B cell (primary cell): ENCODE results near the gene HADHB. TPM values are rescaled to one million over a fixed set of nuclear protein-coding genes. Genes with fewer than 3 reads are reported as not detected.

Source experiments
- ATAC-seq: fragments of 200-7000 bp; cut with Tn5 transposase; one replicate; pipeline ENCODE4 v1.10.0; 2021; ENCODE audit warnings: low read depth, mild to moderate bottlenecking, moderate number of reproducible peaks, moderate library complexity
- CTCF ChIA-PET: fragments of 350-600 bp; sonication (Branson Sonifier 250); formaldehyde crosslinking; loops from one replicate; lab custom pipeline; 2021; ENCODE audit warnings: antibody characterized with exemption, inconsistent platforms; lab: Charles Lee
- POLR2A ChIA-PET: fragments of 350-600 bp; sonication (Branson Sonifier 250); formaldehyde crosslinking; loops from one replicate; lab custom pipeline; 2021; ENCODE audit warnings: antibody characterized with exemption; lab: Charles Lee
- DNase-seq: peaks from one replicate; pipeline ENCODE4 v3.0.0; 2013
- H2AFZ ChIP-seq: 2 replicates; pipeline ENCODE4 v1.6.1; 2012; ENCODE audit warnings: mild to moderate bottlenecking, low read depth, low read length; ENCODE audit not compliant: insufficient read depth, poor library complexity, severe bottlenecking
- H3K27ac ChIP-seq, 2 donors: 1 replicate in 1 of 2; 2 replicates in 1 of 2; pipeline ENCODE4 v1.5.1; 2012 to 2013; ENCODE audit warnings: low read length in 2 of 2, mild to moderate bottlenecking in 2 of 2, moderate library complexity in 1 of 2
- H3K27me3 ChIP-seq, 4 experiments: fragments of 200-600 bp in 1 of 4; sonication (generic) in 1 of 4; replicated peaks in 1 of 4; 1 replicate in 2 of 4; 2 replicates in 2 of 4; pipeline versions ENCODE4 v1.6.1 to v1.7.0; 2013 to 2016; ENCODE audit warnings: low read length in 3 of 4, mild to moderate bottlenecking in 2 of 4, mixed read lengths in 1 of 4, moderate library complexity in 1 of 4; ENCODE audit not compliant: insufficient read depth in 4 of 4, control insufficient read depth in 3 of 4; ENCODE audit errors: control extremely low read depth in 1 of 4
- H3K36me3 ChIP-seq, 2 experiments: replicated peaks in 1 of 2; 1 replicate in 1 of 2; 2 replicates in 1 of 2; pipeline versions ENCODE4 v1.6.1 to v1.7.1; 2013; ENCODE audit warnings: low read length in 1 of 2; ENCODE audit not compliant: insufficient read depth in 2 of 2, control insufficient read depth in 1 of 2; ENCODE audit errors: control extremely low read depth in 1 of 2, extremely low read depth in 1 of 2
- H3K4me1 ChIP-seq, 2 donors: fragments of 200-600 bp in 1 of 2; sonication (generic) in 1 of 2; 1 replicate in 1 of 2; 2 replicates in 1 of 2; pipeline versions ENCODE4 v1.5.1 to v1.6.1; 2013 to 2017; ENCODE audit warnings: low read length in 2 of 2; ENCODE audit not compliant: control insufficient read depth in 2 of 2, insufficient read depth in 2 of 2
- H3K4me2 ChIP-seq: replicated peaks from 2 replicates; pipeline ENCODE3; 2012; ENCODE audit warnings: mild to moderate bottlenecking, low read depth, low read length; ENCODE audit not compliant: poor library complexity, severe bottlenecking
- H3K4me3 ChIP-seq, 5 experiments: fragments of 200-600 bp in 1 of 5; sonication (generic) in 1 of 5; 1 replicate in 3 of 5; 2 replicates in 2 of 5; pipeline versions ENCODE4 v1.5.1 to v1.7.0; 2011 to 2016; ENCODE audit warnings: low read length in 4 of 5, mild to moderate bottlenecking in 4 of 5, low read depth in 2 of 5, control low read depth in 1 of 5, moderate library complexity in 1 of 5; ENCODE audit not compliant: insufficient read depth in 1 of 5; ENCODE audit errors: control extremely low read depth in 1 of 5, extremely low read depth in 1 of 5
- H3K79me2 ChIP-seq: fragments of 200-600 bp; sonication (generic); one replicate; pipeline ENCODE4 v1.6.0; 2016; ENCODE audit warnings: low read length; ENCODE audit not compliant: control insufficient read depth, insufficient read depth
- H3K9ac ChIP-seq: fragments of 200-600 bp; sonication (generic); 2 replicates; pipeline ENCODE4 v1.6.1; 2017; ENCODE audit warnings: mild to moderate bottlenecking, low read length, moderate library complexity
- H3K9me3 ChIP-seq, 3 donors: one replicate each; pipeline versions ENCODE4 v1.6.1 to v1.7.1; 2013; ENCODE audit warnings: low read length in 2 of 3; ENCODE audit not compliant: control insufficient read depth in 2 of 3, insufficient read depth in 1 of 3; ENCODE audit errors: control extremely low read depth in 1 of 3
- H4K20me1 ChIP-seq: 2 replicates; pipeline ENCODE4 v1.6.0; 2012; ENCODE audit warnings: mild to moderate bottlenecking, low read length; ENCODE audit not compliant: insufficient read depth, control insufficient read depth, poor library complexity, severe bottlenecking
- H3K27ac Mint-ChIP-seq: one replicate; pipeline ENCODE4 v1.8.0; 2021; ENCODE audit warnings: mixed read lengths
- H3K27me3 Mint-ChIP-seq: one replicate; pipeline ENCODE4 v1.8.0; 2021; ENCODE audit warnings: mixed read lengths
- H3K4me1 Mint-ChIP-seq: one replicate; pipeline ENCODE4 v1.8.0; 2021; ENCODE audit warnings: mixed read lengths
- H3K4me3 Mint-ChIP-seq: one replicate; pipeline ENCODE4 v1.8.0; 2021; ENCODE audit warnings: mixed read lengths
- H3K9me3 Mint-ChIP-seq: one replicate; pipeline ENCODE4 v1.8.0; 2022; ENCODE audit warnings: mixed read lengths; ENCODE audit not compliant: insufficient read depth
- EZH2 ChIP-seq: IDR thresholded peaks from 2 replicates; pipeline ENCODE4 v1.6.1; 2012; ENCODE audit warnings: borderline replicate concordance, low read depth, mild to moderate bottlenecking, moderate library complexity, low read length; ENCODE audit not compliant: insufficient read depth, poor library complexity, severe bottlenecking
- WGBS: methylation state at CpG from one replicate; pipeline ENCODE4 v1.1.5; 2013; ENCODE audit warnings: missing lambda C conversion rate; ENCODE audit not compliant: insufficient coverage; 5-methylcytosine and 5-hydroxymethylcytosine counted together
- intact Hi-C: fragments of 100-400 bp; cut with micrococcal nuclease; formaldehyde crosslinking; loops from one replicate; pipeline ENCODE4 v1.10.0; 2022
- polyA plus RNA-seq: library from polyadenylated mRNA; depleted of rRNA; stranded (reverse); fragments of >200 nt; gene quantifications from 2 replicates; pipeline ENCODE4 v1.2.3, GENCODE V29; 2012
- total RNA-seq, 2 donors: library from RNA; stranded (reverse); fragments of 120-200 nt in 1 of 2; gene quantifications; 1 replicate in 1 of 2; 2 replicates in 1 of 2; pipeline versions ENCODE4 v1.2.3 to v1.2.4, GENCODE V29; 2013 to 2022
- TF ChIP-seq, protein P1 (sequence below): fragments of 200-600 bp; IDR thresholded peaks from one replicate; pipeline ENCODE4 v1.8.0; 2022; ENCODE audit warnings: antibody characterized with exemption, mild to moderate bottlenecking

HADHB gene
- total and polyA plus RNA-seq, 2 donors (not counting 1 experiment from before 2014, with no cell fraction given) = 40.6 to 64.2 TPM

- H3K79me2 ChIP-seq = peaks cover 93% of the 10 kb centered on the region
- H3K36me3 ChIP-seq = no peaks in the 10 kb centered on the region
- H3K4me3 ChIP-seq = peak overlapping the region; percentile 68 to 100 (median 92)
- peaks cover 22% of the 10 kb centered on the region for H4K20me1 ChIP-seq
- H3K27ac ChIP-seq = peak overlapping the region; percentile 93 to 99
- no peak for DNase-seq
- Mint-ChIP-seq H3K4me1 (peaks cover 59% of the 10 kb centered on the region), H3K4me3 (peak overlapping the region; percentile 100), H3K27me3 (no peaks in the 10 kb centered on the region), H3K9me3 (no peaks in the 10 kb centered on the region), H3K27ac (peak overlapping the region; percentile 100)
- no peak for ATAC-seq
- peak overlapping the region; percentile 100 for H2AFZ ChIP-seq
- H3K27me3 ChIP-seq = no peaks in the 10 kb centered on the region
- intact Hi-C loops = loop anchor here (1.0 to 2.0 kb wide), 5 partner anchors 56 to 261 kb away; partner anchors contain the start of genes KIF3C and RAB10
- ChIA-PET CTCF (interaction anchor here (0.7 to 2.1 kb wide), 5 partner anchors 15 to 293 kb away, joined by 3 to 8 read pairs (median 4); no protein-coding TSS in a partner anchor), POLR2A (interaction anchor here (0.6 to 2.0 kb wide), 3 partner anchors 102 to 992 kb away, joined by 3 to 9 read pairs (median 4); partner anchors contain the start of genes ADGRF3, RAB10 and SELENOI)
- peak overlapping the region; percentile 91 for H3K4me2 ChIP-seq
- 0% methylated on average over 13 of the region's 22 CpGs for WGBS
- peak overlapping the region; percentile 98 for H3K9ac ChIP-seq
- no peak for TF ChIP-seq EZH2
- TF ChIP-seq, protein P1, sequence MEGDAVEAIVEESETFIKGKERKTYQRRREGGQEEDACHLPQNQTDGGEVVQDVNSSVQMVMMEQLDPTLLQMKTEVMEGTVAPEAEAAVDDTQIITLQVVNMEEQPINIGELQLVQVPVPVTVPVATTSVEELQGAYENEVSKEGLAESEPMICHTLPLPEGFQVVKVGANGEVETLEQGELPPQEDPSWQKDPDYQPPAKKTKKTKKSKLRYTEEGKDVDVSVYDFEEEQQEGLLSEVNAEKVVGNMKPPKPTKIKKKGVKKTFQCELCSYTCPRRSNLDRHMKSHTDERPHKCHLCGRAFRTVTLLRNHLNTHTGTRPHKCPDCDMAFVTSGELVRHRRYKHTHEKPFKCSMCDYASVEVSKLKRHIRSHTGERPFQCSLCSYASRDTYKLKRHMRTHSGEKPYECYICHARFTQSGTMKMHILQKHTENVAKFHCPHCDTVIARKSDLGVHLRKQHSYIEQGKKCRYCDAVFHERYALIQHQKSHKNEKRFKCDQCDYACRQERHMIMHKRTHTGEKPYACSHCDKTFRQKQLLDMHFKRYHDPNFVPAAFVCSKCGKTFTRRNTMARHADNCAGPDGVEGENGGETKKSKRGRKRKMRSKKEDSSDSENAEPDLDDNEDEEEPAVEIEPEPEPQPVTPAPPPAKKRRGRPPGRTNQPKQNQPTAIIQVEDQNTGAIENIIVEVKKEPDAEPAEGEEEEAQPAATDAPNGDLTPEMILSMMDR = no peak
- H3K4me1 ChIP-seq = peaks cover 32 to 43% of the 10 kb centered on the region in 2 donors
- H3K9me3 ChIP-seq = no peaks in the 10 kb centered on the region
These were observed 1.1 kb upstream of the HADHB start for GRCh38 chr2:26243470-26244308.
